Skeletal muscle satellite cell (primary cell): Measurements from ENCODE around the gene KLK6.

Source experiments
- H3K27me3 ChIP-seq: 2 replicates; pipeline ENCODE4 v1.7.0; 2013; ENCODE audit warnings: low read length; ENCODE audit not compliant: control insufficient read depth, insufficient read depth
- H3K36me3 ChIP-seq: 2 replicates; pipeline ENCODE4 v1.7.0; 2013; ENCODE audit warnings: mild to moderate bottlenecking, control low read depth, low read length; ENCODE audit not compliant: insufficient read depth
- H3K4me1 ChIP-seq: 2 replicates; pipeline ENCODE4 v1.7.0; 2013; ENCODE audit warnings: low read length; ENCODE audit not compliant: control insufficient read depth, insufficient read depth
- H3K4me2 ChIP-seq: 2 replicates; pipeline ENCODE4 v1.7.0; 2013; ENCODE audit warnings: mild to moderate bottlenecking, low read length
- H3K4me3 ChIP-seq: 2 replicates; pipeline ENCODE4 v1.7.0; 2013; ENCODE audit warnings: low read length
- H3K9ac ChIP-seq: 2 replicates; pipeline ENCODE4 v1.7.0; 2013; ENCODE audit warnings: mild to moderate bottlenecking, low read depth, low read length, moderate library complexity
- H3K9me3 ChIP-seq: replicated peaks from 2 replicates; pipeline ENCODE4 v1.7.0; 2013; ENCODE audit warnings: mild to moderate bottlenecking, control low read depth, low read length

Gene KLK6

GRCh38 chr19:50943074-50943828 is 26.1 kb downstream of the KLK6 start:
- Histone ChIP-seq H3K36me3 (no peaks in the 10 kb centered on the region), H3K4me3 (no peak overlapping the region), H3K27me3 (no peaks in the 10 kb centered on the region), H3K9me3 (peaks cover 9% of the 10 kb centered on the region), H3K9ac (no peak overlapping the region), H3K4me2 (no peak overlapping the region), H3K4me1 (no peaks in the 10 kb centered on the region)

- H3K36me3 ChIP-seq = no peaks in the 10 kb centered on the region
- no peak overlapping the region for H3K9ac ChIP-seq
- no peaks in the 10 kb centered on the region for H3K27me3 ChIP-seq
- peaks cover 9% of the 10 kb centered on the region for H3K9me3 ChIP-seq
- no peaks in the 10 kb centered on the region for H3K4me1 ChIP-seq
- H3K4me2 ChIP-seq = no peak overlapping the region
- no peak overlapping the region for H3K4me3 ChIP-seq
These were observed 29.8 kb downstream of the KLK6 start for GRCh38 chr19:50939596-50939995.

GRCh38 chr19:50933640-50934039 is 35.8 kb downstream of the KLK6 start:
- H3K36me3 ChIP-seq = no peaks in the 10 kb centered on the region

GRCh38 chr19:50932690-50933083 is 36.7 kb downstream of the KLK6 start:
- no peak overlapping the region for H3K9ac ChIP-seq
- H3K4me2 ChIP-seq = no peak overlapping the region
- no peaks in the 10 kb centered on the region for H3K9me3 ChIP-seq
- no peaks in the 10 kb centered on the region for H3K27me3 ChIP-seq
- no peaks in the 10 kb centered on the region for H3K4me1 ChIP-seq
- no peak overlapping the region for H3K4me3 ChIP-seq
- H3K36me3 ChIP-seq = no peaks in the 10 kb centered on the region

More at GRCh38 chr19:50933640-50934039, 35.8 kb downstream of the KLK6 start:
- Histone ChIP-seq H3K9me3 (no peaks in the 10 kb centered on the region), H3K4me1 (no peaks in the 10 kb centered on the region), H3K4me2 (no peak overlapping the region), H3K4me3 (no peak overlapping the region), H3K9ac (no peak overlapping the region), H3K27me3 (no peaks in the 10 kb centered on the region)

DNA sequence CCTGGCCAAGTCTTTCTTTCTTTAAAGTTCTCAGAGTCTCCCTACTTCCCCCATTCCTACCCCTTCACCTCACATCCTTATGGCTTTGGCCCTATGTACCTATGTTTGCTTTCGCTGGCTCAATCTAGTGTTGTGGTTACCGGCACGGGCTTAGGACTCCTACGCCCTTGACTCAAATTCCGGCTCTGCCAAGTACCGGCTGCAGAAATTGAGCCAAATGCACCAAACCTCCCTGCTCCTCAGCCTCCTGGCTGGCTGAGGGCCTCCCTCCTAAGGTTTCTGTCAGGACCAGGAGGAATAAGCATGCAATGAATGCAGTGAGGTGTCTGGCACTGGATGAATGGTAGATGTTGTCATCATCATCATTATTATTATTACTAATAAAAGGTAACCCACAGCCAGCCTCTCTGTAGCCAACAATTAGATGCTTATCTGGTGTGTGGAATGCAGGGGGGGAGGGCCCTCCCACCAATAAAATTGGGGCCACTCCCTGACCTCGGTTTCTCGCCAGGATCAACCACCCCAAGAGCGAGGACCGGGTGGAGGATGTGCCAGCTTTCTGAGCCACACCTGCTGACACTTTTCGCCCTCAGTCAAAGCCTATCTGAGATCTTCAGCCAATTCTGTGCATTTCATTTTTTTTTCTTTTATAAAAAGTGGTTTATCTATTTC is 37.2 kb downstream of the KLK6 start:
- Histone ChIP-seq H3K4me3 (no peak overlapping the region), H3K27me3 (no peaks in the 10 kb centered on the region), H3K36me3 (no peaks in the 10 kb centered on the region), H3K9me3 (no peaks in the 10 kb centered on the region), H3K4me2 (no peak overlapping the region), H3K9ac (no peak overlapping the region), H3K4me1 (no peaks in the 10 kb centered on the region)

- H3K9me3 ChIP-seq = no peaks in the 10 kb centered on the region
- H3K36me3 ChIP-seq = no peaks in the 10 kb centered on the region
- H3K4me2 ChIP-seq = no peak overlapping the region
- H3K4me3 ChIP-seq = no peak overlapping the region
- H3K9ac ChIP-seq = no peak overlapping the region
- H3K4me1 ChIP-seq = no peaks in the 10 kb centered on the region
- H3K27me3 ChIP-seq = no peaks in the 10 kb centered on the region
These were observed 38.4 kb downstream of the KLK6 start for GRCh38 chr19:50931023-50931422.

GRCh38 chr19:50928831-50929230 is 40.6 kb downstream of the KLK6 start:
- Histone ChIP-seq H3K9ac (no peak overlapping the region), H3K4me1 (no peaks in the 10 kb centered on the region), H3K27me3 (no peaks in the 10 kb centered on the region), H3K9me3 (no peaks in the 10 kb centered on the region), H3K36me3 (no peaks in the 10 kb centered on the region), H3K4me2 (no peak overlapping the region), H3K4me3 (no peak overlapping the region)

DNA sequence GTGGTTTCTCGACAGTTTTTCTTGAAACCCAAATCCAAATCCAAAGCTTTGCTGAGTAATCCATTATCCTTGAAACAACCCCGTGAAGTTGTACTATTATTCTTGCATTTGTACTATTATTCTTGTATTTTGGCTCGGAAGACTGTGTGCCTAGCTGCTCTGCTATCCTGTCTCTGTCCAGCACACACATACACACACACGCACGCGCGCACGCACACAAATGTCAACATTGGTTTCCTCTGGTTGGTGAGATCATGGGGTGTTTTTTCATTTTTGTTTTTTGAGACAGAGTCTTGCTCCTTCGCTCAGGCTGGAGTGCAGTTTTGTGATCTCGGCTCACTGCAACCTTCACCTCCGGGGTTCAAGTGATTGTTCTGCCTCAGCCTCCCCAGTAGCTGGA is 43.2 kb downstream of the KLK6 start:
- Histone ChIP-seq H3K9me3 (no peaks in the 10 kb centered on the region), H3K9ac (no peak overlapping the region), H3K36me3 (no peaks in the 10 kb centered on the region), H3K4me2 (no peak overlapping the region), H3K4me3 (no peak overlapping the region), H3K27me3 (no peaks in the 10 kb centered on the region), H3K4me1 (no peaks in the 10 kb centered on the region)

GRCh38 chr19:50925734-50926133 is 43.7 kb downstream of the KLK6 start:
- H3K36me3 ChIP-seq = no peaks in the 10 kb centered on the region
- H3K4me1 ChIP-seq = no peaks in the 10 kb centered on the region
- H3K4me2 ChIP-seq = no peak overlapping the region
- H3K27me3 ChIP-seq = no peaks in the 10 kb centered on the region
- H3K9me3 ChIP-seq = no peaks in the 10 kb centered on the region
- H3K9ac ChIP-seq = no peak overlapping the region
- H3K4me3 ChIP-seq = no peak overlapping the region

DNA sequence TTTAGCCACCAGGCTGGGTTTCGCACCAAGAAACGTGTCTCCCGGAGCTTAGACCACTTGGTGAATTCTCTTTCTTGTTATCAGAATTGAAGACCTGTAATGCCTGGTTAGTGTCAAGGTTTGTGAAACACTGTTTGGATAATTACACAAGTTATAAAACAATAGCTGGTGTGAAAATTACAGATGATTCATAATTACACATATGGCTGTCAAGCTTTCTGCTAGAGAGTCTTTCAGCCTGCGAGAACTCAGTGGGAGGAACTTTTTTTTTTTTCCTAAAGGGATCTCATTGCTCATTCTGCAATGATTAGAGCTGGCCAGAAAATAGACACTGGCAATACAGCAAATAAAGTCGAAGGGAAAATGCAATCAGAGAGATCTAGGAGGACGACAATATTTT is 44.8 kb downstream of the KLK6 start:
- H3K4me1 ChIP-seq = no peaks in the 10 kb centered on the region
- H3K4me3 ChIP-seq = no peak overlapping the region
- no peaks in the 10 kb centered on the region for H3K9me3 ChIP-seq
- no peak overlapping the region for H3K4me2 ChIP-seq
- no peaks in the 10 kb centered on the region for H3K36me3 ChIP-seq
- no peak overlapping the region for H3K9ac ChIP-seq
- H3K27me3 ChIP-seq = no peaks in the 10 kb centered on the region

DNA sequence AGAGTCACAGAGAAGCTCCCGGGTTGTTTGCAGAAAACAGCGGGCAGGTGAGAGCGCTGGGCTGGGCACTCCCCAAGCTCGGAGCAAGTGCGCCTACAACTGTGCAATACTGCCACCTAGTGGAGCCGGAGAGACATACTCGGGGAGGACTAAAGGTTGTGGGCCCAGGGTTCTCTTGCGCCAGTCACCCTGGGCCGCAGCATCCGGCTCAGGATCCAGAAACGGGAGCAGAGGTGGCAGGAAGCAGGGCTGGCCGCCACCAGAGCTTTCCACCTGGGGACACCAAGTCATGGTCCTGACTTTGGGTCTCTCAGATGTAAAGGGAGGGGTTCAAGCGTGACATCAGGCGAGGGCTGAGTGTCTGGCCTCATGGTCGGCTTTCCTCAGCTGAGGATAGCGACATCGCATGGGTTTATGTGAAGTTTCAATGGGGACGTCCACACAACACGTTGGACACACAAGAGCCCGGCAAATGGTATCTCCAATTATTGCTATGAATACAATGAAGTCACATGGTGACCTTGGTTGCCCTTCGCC is 47.0 kb downstream of the KLK6 start:
- H3K4me3 ChIP-seq = no peak overlapping the region
- no peak overlapping the region for H3K4me2 ChIP-seq
- no peaks in the 10 kb centered on the region for H3K36me3 ChIP-seq
- no peaks in the 10 kb centered on the region for H3K27me3 ChIP-seq
- no peaks in the 10 kb centered on the region for H3K4me1 ChIP-seq
- no peak overlapping the region for H3K9ac ChIP-seq
- H3K9me3 ChIP-seq = no peaks in the 10 kb centered on the region
